Activated B cell treated with CpG ODN at 0.5 μM for 24 hours (primary cell): ENCODE measurements around the gene CDH12. TPM values are rescaled to one million over a fixed set of nuclear protein-coding genes. Genes with fewer than 3 reads are reported as not detected.

ENCODE experiments used
- ATAC-seq: fragments of 200-7000 bp; cut with Tn5 transposase; one replicate; pipeline ENCODE4 v1.10.0; 2021; ENCODE audit warnings: low read depth, mild to moderate bottlenecking, moderate library complexity
- CTCF ChIA-PET: fragments of 350-600 bp; sonication (Branson Sonifier 250); formaldehyde crosslinking; loops from one replicate; lab custom pipeline; 2021; ENCODE audit warnings: antibody characterized with exemption; lab: Charles Lee
- POLR2A ChIA-PET: fragments of 350-600 bp; sonication (Branson Sonifier 250); formaldehyde crosslinking; loops from one replicate; lab custom pipeline; 2021; ENCODE audit warnings: antibody characterized with exemption; lab: Charles Lee
- DNase-seq: peaks from one replicate; pipeline ENCODE4 v3.0.0; 2022
- H3K27ac Mint-ChIP-seq: one replicate; pipeline ENCODE4 v1.8.0; 2020; ENCODE audit warnings: mixed read lengths
- H3K27me3 Mint-ChIP-seq: one replicate; pipeline ENCODE4 v1.8.0; 2021; ENCODE audit warnings: mixed read lengths
- H3K36me3 Mint-ChIP-seq: one replicate; pipeline ENCODE4 v1.8.0; 2021; ENCODE audit warnings: low read depth, mixed read lengths
- H3K4me1 Mint-ChIP-seq: one replicate; pipeline ENCODE4 v1.8.0; 2021; ENCODE audit warnings: mixed read lengths
- H3K4me3 Mint-ChIP-seq: one replicate; pipeline ENCODE4 v1.8.0; 2020; ENCODE audit warnings: mild to moderate bottlenecking, mixed read lengths
- H3K9me3 Mint-ChIP-seq: one replicate; pipeline ENCODE4 v1.8.0; 2020; ENCODE audit warnings: mixed read lengths
- CTCF ChIP-seq: fragments of 200-600 bp; IDR thresholded peaks from one replicate; pipeline ENCODE4 v1.8.0; 2022; ENCODE audit warnings: antibody characterized with exemption, mild to moderate bottlenecking
- intact Hi-C: fragments of 100-400 bp; cut with micrococcal nuclease; formaldehyde crosslinking; loops from one replicate; pipeline ENCODE4 v1.15.1; 2024
- total RNA-seq: library from RNA; stranded (reverse); gene quantifications from 2 replicates; pipeline ENCODE4 v1.2.3, GENCODE V29; 2022

CDH12 gene
- total RNA-seq, 1 donor from 2014 or later = not detected

- H3K27me3 Mint-ChIP-seq = no peaks in the 10 kb centered on the region
- no peaks in the 10 kb centered on the region for H3K36me3 Mint-ChIP-seq
- intact Hi-C loops = no loop called here
- H3K4me1 Mint-ChIP-seq = peaks cover 9% of the 10 kb centered on the region
- no peak for TF ChIP-seq CTCF
- CTCF ChIA-PET = no interaction called here
- H3K9me3 Mint-ChIP-seq = no peaks in the 10 kb centered on the region
- H3K27ac Mint-ChIP-seq = no peak overlapping the region
- DNase-seq (no peak), ATAC-seq (no peak)
- POLR2A ChIA-PET = no interaction called here
- H3K4me3 Mint-ChIP-seq = no peak overlapping the region
These were observed 1032.6 kb downstream of the CDH12 start for GRCh38 chr5:21820527-21820926.

DNA sequence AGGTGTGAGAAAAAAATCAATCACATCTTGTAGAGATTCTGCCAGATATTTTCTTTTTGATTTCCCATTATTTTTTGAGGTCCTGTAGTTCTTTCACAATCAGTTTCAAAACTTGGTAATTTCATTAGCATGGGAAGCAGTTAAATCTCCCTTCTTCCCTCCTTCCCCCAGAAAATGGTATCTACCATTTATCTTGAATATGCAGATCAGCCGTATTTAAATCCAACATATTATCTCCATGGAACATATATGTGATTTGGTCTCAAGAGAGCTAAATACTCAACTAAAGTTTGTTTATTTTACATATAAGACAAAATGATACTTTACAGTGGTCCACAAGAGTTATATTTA lies 1034.8 kb downstream of the CDH12 start:
- DNase-seq (no peak), ATAC-seq (no peak)
- TF ChIP-seq CTCF = no peak
- ChIA-PET POLR2A (no interaction called here), CTCF (no interaction called here)
- Mint-ChIP-seq H3K27ac (no peak overlapping the region), H3K4me1 (peaks cover 9% of the 10 kb centered on the region), H3K4me3 (no peak overlapping the region), H3K9me3 (no peaks in the 10 kb centered on the region), H3K36me3 (no peaks in the 10 kb centered on the region), H3K27me3 (no peaks in the 10 kb centered on the region)
- intact Hi-C loops = no loop called here

GRCh38 chr5:21817668-21818369 lies 1035.3 kb downstream of the CDH12 start:
- Mint-ChIP-seq H3K4me1 (peaks cover 9% of the 10 kb centered on the region), H3K27me3 (no peaks in the 10 kb centered on the region), H3K27ac (no peak overlapping the region), H3K4me3 (peak overlapping the region; percentile 29), H3K9me3 (no peaks in the 10 kb centered on the region), H3K36me3 (no peaks in the 10 kb centered on the region)
- DNase-seq (no peak), ATAC-seq (no peak)
- TF ChIP-seq CTCF = no peak
- ChIA-PET CTCF (no interaction called here), POLR2A (no interaction called here)
- intact Hi-C loops = no loop called here

DNA sequence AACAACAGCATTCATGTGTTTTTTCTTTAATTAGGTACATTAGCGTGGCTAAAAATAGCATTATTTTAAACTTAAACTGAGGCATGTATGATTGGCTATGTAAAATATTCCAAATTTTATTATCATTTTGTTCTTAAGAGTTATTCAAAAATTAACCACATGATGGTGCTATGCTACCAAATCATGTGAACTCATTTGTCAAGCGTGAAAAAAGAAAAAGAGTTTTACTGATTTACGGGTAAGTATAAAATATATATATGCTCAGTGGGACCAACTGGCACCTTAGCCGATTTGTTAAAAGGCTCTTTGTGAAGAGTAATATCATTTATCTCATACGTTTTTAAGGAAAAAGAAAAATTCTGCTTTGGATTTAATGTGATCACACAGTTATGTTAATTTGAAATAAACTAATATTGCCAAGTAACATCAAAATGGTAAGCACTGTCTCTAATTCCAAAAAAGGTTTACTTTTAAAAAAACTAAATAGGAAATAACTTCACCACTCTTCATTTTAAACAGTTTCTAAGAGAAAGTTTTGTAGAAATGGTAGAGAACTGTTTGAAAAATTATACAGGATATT lies 1042.3 kb downstream of the CDH12 start:
- DNase-seq = no peak
- POLR2A ChIA-PET = no interaction called here
- Mint-ChIP-seq H3K27me3 (no peaks in the 10 kb centered on the region), H3K4me1 (no peaks in the 10 kb centered on the region), H3K9me3 (no peaks in the 10 kb centered on the region), H3K27ac (no peak overlapping the region), H3K4me3 (no peak overlapping the region), H3K36me3 (no peaks in the 10 kb centered on the region)
- TF ChIP-seq CTCF = no peak
- intact Hi-C loops = loop anchor here (2.0 kb wide), 1 partner anchor 1328 kb away; no protein-coding TSS in a partner anchor
- no peak for ATAC-seq
- CTCF ChIA-PET = no interaction called here

DNA sequence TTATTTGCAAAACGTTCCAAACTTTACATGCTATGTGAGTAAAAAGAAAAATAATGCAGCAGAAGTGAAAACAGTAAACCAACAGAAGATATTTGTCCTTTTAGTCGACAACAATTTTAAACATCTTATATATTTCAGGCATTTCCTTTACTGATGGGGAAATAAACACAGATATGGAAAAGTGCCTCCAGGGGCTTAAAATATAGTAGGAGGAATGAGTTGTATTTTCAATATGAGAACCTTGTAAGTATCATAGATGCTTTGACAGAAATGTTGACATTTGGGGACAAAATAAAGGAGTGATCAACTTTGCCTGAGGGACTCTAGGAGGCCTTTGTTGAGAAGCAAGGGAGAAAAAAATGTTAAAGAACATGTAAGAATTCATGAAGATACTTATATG lies 1043.5 kb downstream of the CDH12 start:
- Mint-ChIP-seq H3K9me3 (no peaks in the 10 kb centered on the region), H3K36me3 (no peaks in the 10 kb centered on the region), H3K27me3 (no peaks in the 10 kb centered on the region), H3K4me1 (no peaks in the 10 kb centered on the region), H3K4me3 (no peak overlapping the region), H3K27ac (no peak overlapping the region)
- intact Hi-C loops = loop anchor here (2.0 kb wide), 1 partner anchor 1329 kb away; no protein-coding TSS in a partner anchor
- TF ChIP-seq CTCF = no peak
- POLR2A ChIA-PET = no interaction called here
- ATAC-seq = no peak
- CTCF ChIA-PET = no interaction called here
- no peak for DNase-seq
